Activated T-helper 1 cell treated with anti-CD3 and anti-CD28 coated beads, Interleukin-2, amount 50 U/mL, for 16 hours (primary cell): ENCODE results near the gene CPM.
"Not testable (repeated sequence)": the region's sequence is repeated elsewhere in the genome, so short reads cannot be mapped to it uniquely, and the experiment has no call there.

Experiments
- DNase-seq, 2 donors: peaks; one replicate each; pipeline ENCODE4 v3.0.0-alpha.2; 2020; ENCODE audit warnings: low read depth in 1 of 2, low spot score in 1 of 2

Gene CPM

GRCh38 chr12:68854078-68854468 lies 78.9 kb downstream of the CPM start:
- no peak for DNase-seq

- no peak for DNase-seq
Observed at GRCh38 chr12:68853396-68854077, 79.4 kb downstream of the CPM start.

GRCh38 chr12:68851592-68852306 lies 81.2 kb downstream of the CPM start:
- DNase-seq = no peak

- no peak for DNase-seq
Observed at GRCh38 chr12:68850390-68850789, 82.6 kb downstream of the CPM start.

- DNase-seq = no peak
Observed at GRCh38 chr12:68846811-68847210, 86.2 kb downstream of the CPM start.

- no peak for DNase-seq
Observed at GRCh38 chr12:68844788-68845695, 87.9 kb downstream of the CPM start.

- DNase-seq = no peak
Observed at GRCh38 chr12:68844318-68844745, 88.6 kb downstream of the CPM start.

GRCh38 chr12:68842784-68843567 lies 90.0 kb downstream of the CPM start:
- DNase-seq = no peak

GRCh38 chr12:68842123-68842522 lies 90.8 kb downstream of the CPM start:
- DNase-seq = no peak

GRCh38 chr12:68841717-68842116 lies 91.3 kb downstream of the CPM start:
- no peak for DNase-seq

- not testable (repeated sequence) for DNase-seq
Observed at GRCh38 chr12:68841175-68841574, 91.8 kb downstream of the CPM start.

GRCh38 chr12:68839183-68840147 lies 93.5 kb downstream of the CPM start:
- no peak for DNase-seq

- DNase-seq = no peak
Observed at GRCh38 chr12:68838046-68838886, 94.7 kb downstream of the CPM start.

- DNase-seq = no peak
Observed at GRCh38 chr12:68837215-68837614, 95.8 kb downstream of the CPM start.

- no peak for DNase-seq
Observed at GRCh38 chr12:68835333-68835908, 97.5 kb downstream of the CPM start.

GRCh38 chr12:68833508-68833907 lies 99.5 kb downstream of the CPM start:
- DNase-seq = no peak

- no peak for DNase-seq
Observed at GRCh38 chr12:68832504-68832867, 100.5 kb downstream of the CPM start.

- DNase-seq = no peak
Observed at GRCh38 chr12:68831751-68832503, 101.0 kb downstream of the CPM start.
